K562 (cell line): Measurements from ENCODE around the gene FGFRL1. TPM values are rescaled to one million over a fixed set of nuclear protein-coding genes. Genes with fewer than 3 reads are reported as not detected.

Experiments
- ATAC-seq: fragments of 200-7000 bp; cut with Tn5 transposase; 3 replicates; pipeline ENCODE4 v1.9.1; 2020; ENCODE audit warnings: moderate library complexity
- BruUV-seq: library from RNA; stranded (reverse); fragments of 400-500 nt; replicated peaks from 2 replicates; lab custom pipeline; 2021; lab: Mats Ljungman, UMichigan
- CTCF ChIA-PET: fragments of 300-600 bp; formaldehyde crosslinking; extraction: SDS; loops from one replicate; lab custom pipeline; 2021; ENCODE audit warnings: low intra/inter-chr PET ratio; lab: Yijun Ruan, JAX
- POLR2A ChIA-PET: fragments of 300-600, 350-650 bp; sonication (Branson Sonifier 250); formaldehyde crosslinking; extraction: SDS; loops from one replicate; lab custom pipeline; 2021; ENCODE audit warnings: antibody characterized with exemption, inconsistent platforms; lab: Yijun Ruan, JAX
- DNase-seq, 4 experiments: peaks; one replicate each; pipeline versions ENCODE4 v3.0.0 to v3.0.0-alpha.2; 2011 to 2018; ENCODE audit warnings: low spot score in 3 of 4, mixed read lengths in 3 of 4; ENCODE audit errors: extremely low read depth in 1 of 4
- FAIRE-seq: peaks from 2 replicates; lab custom pipeline; 2011; peaks lifted over from hg19 to GRCh38; lab: Jason Lieb, UNC
- H2AFZ ChIP-seq: 2 replicates; pipeline ENCODE4 v1.6.0; 2011; ENCODE audit warnings: low read depth, low read length, control low read depth, inconsistent platforms
- H3K27ac ChIP-seq: fragments of 200-600 bp; 3 replicates; pipeline ENCODE4 v1.8.0; 2011; ENCODE audit warnings: low read depth, mild to moderate bottlenecking, control low read depth, inconsistent platforms, low read length, moderate library complexity, mixed read lengths; ENCODE audit errors: extremely low read depth
- H3K27me3 ChIP-seq, 2 experiments: fragments of 300-600 bp in 1 of 2; 2 replicates in 1 of 2; 3 replicates in 1 of 2; pipeline versions ENCODE4 v1.6.0 to v1.8.0; 2011; ENCODE audit warnings: inconsistent platforms in 2 of 2, low read length in 2 of 2, mild to moderate bottlenecking in 1 of 2, mixed read lengths in 1 of 2, moderate library complexity in 1 of 2; ENCODE audit not compliant: control insufficient read depth in 2 of 2, insufficient read depth in 2 of 2
- H3K36me3 ChIP-seq: fragments of 300-600 bp; 3 replicates; pipeline ENCODE4 v1.8.0; 2011; ENCODE audit warnings: mild to moderate bottlenecking, low read length, inconsistent platforms; ENCODE audit not compliant: control insufficient read depth, insufficient read depth
- H3K4me1 ChIP-seq, 2 experiments: fragments of 200-600 bp in 1 of 2; replicated peaks in 1 of 2; 2 replicates in 1 of 2; 3 replicates in 1 of 2; pipeline versions ENCODE4 v1.5.1 to v1.8.0; 2011; ENCODE audit warnings: inconsistent platforms in 2 of 2, low read length in 2 of 2, mild to moderate bottlenecking in 1 of 2, mixed read lengths in 1 of 2, moderate library complexity in 1 of 2; ENCODE audit not compliant: control insufficient read depth in 2 of 2, insufficient read depth in 2 of 2
- H3K4me2 ChIP-seq: 2 replicates; pipeline ENCODE4 v1.6.1; 2011; ENCODE audit warnings: low read length, control low read depth, inconsistent platforms, mixed read lengths; ENCODE audit not compliant: insufficient read depth
- H3K4me3 ChIP-seq: fragments of 200-600 bp; sonication (generic), shearing (Covaris generic); 2 replicates; pipeline ENCODE4 v1.5.1; 2016; ENCODE audit warnings: control low read depth, inconsistent platforms
- H3K79me2 ChIP-seq: fragments of 200-600 bp; 3 replicates; pipeline ENCODE4 v1.8.0; 2011; ENCODE audit warnings: low read length, inconsistent platforms; ENCODE audit not compliant: control insufficient read depth, insufficient read depth
- H3K9ac ChIP-seq, 2 experiments: 2 replicates each; pipeline versions ENCODE4 v1.6.0 to v1.6.1; 2011; ENCODE audit warnings: low read depth in 2 of 2, low read length in 2 of 2, control low read depth in 1 of 2, inconsistent platforms in 1 of 2, mild to moderate bottlenecking in 1 of 2, mixed read lengths in 1 of 2; ENCODE audit not compliant: insufficient read depth in 1 of 2
- H3K9me1 ChIP-seq: one replicate; pipeline ENCODE4 v1.6.0; 2011; ENCODE audit warnings: inconsistent platforms, mild to moderate bottlenecking, low read length, moderate library complexity; ENCODE audit not compliant: control insufficient read depth, insufficient read depth
- H3K9me3 ChIP-seq: replicated peaks from 2 replicates; pipeline ENCODE4 v1.5.1; 2011; ENCODE audit warnings: low read depth, low read length, inconsistent platforms; ENCODE audit not compliant: control insufficient read depth, insufficient read depth
- H4K20me1 ChIP-seq: replicated peaks from 2 replicates; pipeline ENCODE4 v1.6.1; 2011; ENCODE audit warnings: low read length, inconsistent platforms, mixed read lengths; ENCODE audit not compliant: control insufficient read depth, insufficient read depth
- DDX20 ChIP-seq: fragments of 450-650 bp; IDR thresholded peaks from 2 replicates; pipeline ENCODE4 v1.6.1; 2016; ENCODE audit warnings: missing genetic modification characterization, low read depth, mild to moderate bottlenecking, missing compliant biosample characterization, moderate library complexity
- ELF1 ChIP-seq: fragments of 200-800 bp; sonication (Bioruptor generic); IDR thresholded peaks from 2 replicates; pipeline ENCODE4 v1.6.1; 2016; ENCODE audit warnings: missing genetic modification characterization, missing compliant biosample characterization
- FIP1L1 ChIP-seq: fragments of 200-400 bp; formaldehyde crosslinking; IDR thresholded peaks from 2 replicates; pipeline ENCODE4 v1.6.1; 2018; ENCODE audit warnings: mild to moderate bottlenecking, low read depth, low read length; ENCODE audit not compliant: poor library complexity, severe bottlenecking
- FOXA1 ChIP-seq: fragments of 450-650 bp; IDR thresholded peaks from 2 replicates; pipeline ENCODE4 v1.6.1; 2016; ENCODE audit warnings: mild to moderate bottlenecking, borderline replicate concordance
- HNRNPK ChIP-seq: fragments of 200-400 bp; formaldehyde crosslinking; IDR thresholded peaks from one replicate; pipeline ENCODE4 v1.6.1; 2018; ENCODE audit warnings: mild to moderate bottlenecking, low read depth, low read length; ENCODE audit not compliant: poor library complexity, severe bottlenecking
- KDM5B ChIP-seq: fragments of 200-600 bp; sonication (generic); IDR thresholded peaks from 2 replicates; pipeline ENCODE4 v1.6.1; 2012; ENCODE audit warnings: low read depth, mild to moderate bottlenecking, moderate library complexity, low read length, control low read depth, inconsistent platforms; ENCODE audit not compliant: insufficient replicate concordance
- L3MBTL2 ChIP-seq: fragments of 450-650 bp; IDR thresholded peaks from 2 replicates; pipeline ENCODE4 v1.6.1; 2016; ENCODE audit warnings: mild to moderate bottlenecking, moderate library complexity
- MCM2 ChIP-seq: fragments of 450-650 bp; IDR thresholded peaks from 2 replicates; pipeline ENCODE4 v1.6.1; 2017; ENCODE audit warnings: low read depth, mild to moderate bottlenecking
- MXI1 ChIP-seq: IDR thresholded peaks from 2 replicates; pipeline ENCODE4 v1.6.1; 2011; ENCODE audit warnings: low read depth, mild to moderate bottlenecking, improper control_type of control experiment, low read length
- RBM15 ChIP-seq: fragments of 200-400 bp; formaldehyde crosslinking; IDR thresholded peaks from 2 replicates; pipeline ENCODE4 v1.6.1; 2018; ENCODE audit warnings: mild to moderate bottlenecking, low read length, moderate library complexity; ENCODE audit not compliant: insufficient read depth
- SP2 ChIP-seq: IDR thresholded peaks from 2 replicates; pipeline ENCODE4 v1.6.1; 2011; ENCODE audit warnings: mild to moderate bottlenecking, low read depth, low read length, moderate library complexity; ENCODE audit not compliant: poor library complexity, severe bottlenecking; ENCODE audit errors: extremely low read depth
- ZNF134 ChIP-seq: fragments of 250-450 bp; sonication (Bioruptor Pico); conservative IDR thresholded peaks from 2 replicates; pipeline ENCODE4 v1.4.0; 2020
- ZNF324 ChIP-seq: fragments of 250-450 bp; sonication (Bioruptor Pico); IDR thresholded peaks from 2 replicates; pipeline ENCODE4 v1.4.0; 2020; ENCODE audit warnings: mild to moderate bottlenecking
- WGBS: fragments of 100-300 bp; shearing (Covaris generic); methylation state at CpG from one replicate; pipeline ENCODE4 v1.1.6; 2016; ENCODE audit warnings: low coverage, mixed read lengths; ENCODE audit not compliant: insufficient coverage; ENCODE audit errors: missing lambda C conversion rate; 5-methylcytosine and 5-hydroxymethylcytosine counted together
- in situ Hi-C: fragments of 300-500 bp; cut with MboI; formaldehyde crosslinking; loops from 4 replicates; pipeline ENCODE4 v1.15.0; 2018; ENCODE audit warnings: inconsistent platforms, mixed read lengths
- intact Hi-C: fragments of 100-400 bp; cut with micrococcal nuclease; formaldehyde crosslinking; loops from 2 replicates; pipeline ENCODE4 v1.14.2; 2022
- polyA plus RNA-seq, 8 experiments: library from polyadenylated mRNA; depleted of rRNA in 4 of 8; stranded (reverse) in 5 of 8; unstranded in 3 of 8; fragments of >200 nt; fragmentation: Nextera tagmentation in 2 of 8; fragmentation: Illumina TruSeq in 1 of 8; extraction: Ambion mirVana in 2 of 8; extraction: Trizol in 1 of 8; gene quantifications; 2 replicates each; pipeline versions ENCODE4 v1.2.1 to v1.2.3, GENCODE V29; 2011 to 2014; ENCODE audit warnings: inconsistent platforms in 1 of 8, missing spikeins in 1 of 8
- total RNA-seq, 7 experiments: library from RNA; depleted of rRNA in 6 of 7; stranded (reverse); fragments of >200 nt in 6 of 7; fragmentation: Illumina TruSeq in 2 of 7; extraction: Trizol in 2 of 7; gene quantifications; 2 replicates each; pipeline versions ENCODE4 v1.2.1 to v1.2.3, GENCODE V29; 2011 to 2021; ENCODE audit warnings: low replicate concordance in 1 of 7
- TF ChIP-seq, protein P1 (sequence below): sonication (generic); formaldehyde crosslinking; IDR thresholded peaks from 2 replicates; pipeline ENCODE4 v1.8.0; 2023; ENCODE audit warnings: mild to moderate bottlenecking, missing genetic modification reagents
- TF ChIP-seq, protein P2 (sequence below): fragments of 450-650 bp; IDR thresholded peaks from 2 replicates; pipeline ENCODE4 v1.7.1; 2018; ENCODE audit warnings: mild to moderate bottlenecking, low read depth; ENCODE audit not compliant: partially characterized antibody

FGFRL1 gene
- total and polyA plus RNA-seq, 9 of the 15 experiments (the other 6 are each of a cell fraction or from before 2014, with no cell fraction given), result 0.34 to 49.9 (median 14.6) TPM

DNA sequence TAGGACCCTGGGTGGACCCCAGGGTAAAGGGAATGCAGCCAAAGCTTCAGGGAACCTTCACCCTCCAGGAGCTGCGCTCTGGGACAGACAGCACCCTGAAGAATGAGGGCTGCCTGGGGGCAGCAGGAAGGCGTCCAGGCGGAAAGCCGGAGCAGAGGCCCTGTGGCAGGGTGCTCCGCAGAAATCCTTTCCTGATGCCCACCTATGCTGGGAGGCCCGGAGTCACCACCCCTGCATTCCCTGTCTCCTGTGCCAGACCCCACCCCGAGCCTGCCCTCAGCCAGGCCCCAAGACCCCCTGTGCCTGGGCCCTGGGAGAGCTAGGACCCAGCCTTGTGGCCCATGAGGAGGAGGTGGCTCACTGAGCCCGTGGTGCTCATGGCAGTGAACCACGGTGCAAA is 36.8 kb upstream of the FGFRL1 start:
- POLR2A ChIA-PET, result interaction anchor here (0.8 kb wide), 1 partner anchor 9 kb away, joined by 3 read pairs; no protein-coding TSS in a partner anchor

More for the DNA sequence above, 36.8 kb upstream of the FGFRL1 start:
- intact Hi-C loops, result no loop called here
- H3K9me1 ChIP-seq, result no peaks in the 10 kb centered on the region
- FAIRE-seq, result no peak
- no peak overlapping the region for H2AFZ ChIP-seq
- no peak for DNase-seq
- peaks cover 3% of the 10 kb centered on the region; the same call in 1 of the 3 replicates for H3K36me3 ChIP-seq
- peaks cover 10% of the 10 kb centered on the region; the same call in 2 of the 3 replicates for H3K79me2 ChIP-seq
- H3K4me3 ChIP-seq, result no peak overlapping the region
- no peak overlapping the region for H3K4me2 ChIP-seq
- H3K4me1 ChIP-seq, result peaks cover 6 to 58% of the 10 kb centered on the region in 2 experiments
- in situ Hi-C loops, result no loop called here
- CTCF ChIA-PET, result no interaction called here
- no peak for ATAC-seq
- H3K27ac ChIP-seq, result no peak overlapping the region
- H3K9ac ChIP-seq, result peak overlapping the region in 1 of 2 experiments; percentile 98; a peak in 2 of 4 replicates
- H3K9me3 ChIP-seq, result no peaks in the 10 kb centered on the region
- H4K20me1 ChIP-seq, result no peaks in the 10 kb centered on the region; the same call in 1 of the 2 replicates
- no TSS peak for BruUV-seq
- WGBS, result 83% methylated on average over 8 of the region's 9 CpGs
- H3K27me3 ChIP-seq, result no peaks in the 10 kb centered on the region
- TF ChIP-seq FIP1L1 (no peak), ZNF134 (CRISPR knock-in tag) (no peak), FOXA1 (no peak), KDM5B (no peak), RBM15 (no peak), MXI1 (no peak), HNRNPK (no peak), SP2 (no peak), ELF1 (tag) (no peak), L3MBTL2 (no peak), MCM2 (no peak), DDX20 (tag) (no peak), ZNF324 (CRISPR knock-in tag) (no peak)
- TF ChIP-seq, protein P1, sequence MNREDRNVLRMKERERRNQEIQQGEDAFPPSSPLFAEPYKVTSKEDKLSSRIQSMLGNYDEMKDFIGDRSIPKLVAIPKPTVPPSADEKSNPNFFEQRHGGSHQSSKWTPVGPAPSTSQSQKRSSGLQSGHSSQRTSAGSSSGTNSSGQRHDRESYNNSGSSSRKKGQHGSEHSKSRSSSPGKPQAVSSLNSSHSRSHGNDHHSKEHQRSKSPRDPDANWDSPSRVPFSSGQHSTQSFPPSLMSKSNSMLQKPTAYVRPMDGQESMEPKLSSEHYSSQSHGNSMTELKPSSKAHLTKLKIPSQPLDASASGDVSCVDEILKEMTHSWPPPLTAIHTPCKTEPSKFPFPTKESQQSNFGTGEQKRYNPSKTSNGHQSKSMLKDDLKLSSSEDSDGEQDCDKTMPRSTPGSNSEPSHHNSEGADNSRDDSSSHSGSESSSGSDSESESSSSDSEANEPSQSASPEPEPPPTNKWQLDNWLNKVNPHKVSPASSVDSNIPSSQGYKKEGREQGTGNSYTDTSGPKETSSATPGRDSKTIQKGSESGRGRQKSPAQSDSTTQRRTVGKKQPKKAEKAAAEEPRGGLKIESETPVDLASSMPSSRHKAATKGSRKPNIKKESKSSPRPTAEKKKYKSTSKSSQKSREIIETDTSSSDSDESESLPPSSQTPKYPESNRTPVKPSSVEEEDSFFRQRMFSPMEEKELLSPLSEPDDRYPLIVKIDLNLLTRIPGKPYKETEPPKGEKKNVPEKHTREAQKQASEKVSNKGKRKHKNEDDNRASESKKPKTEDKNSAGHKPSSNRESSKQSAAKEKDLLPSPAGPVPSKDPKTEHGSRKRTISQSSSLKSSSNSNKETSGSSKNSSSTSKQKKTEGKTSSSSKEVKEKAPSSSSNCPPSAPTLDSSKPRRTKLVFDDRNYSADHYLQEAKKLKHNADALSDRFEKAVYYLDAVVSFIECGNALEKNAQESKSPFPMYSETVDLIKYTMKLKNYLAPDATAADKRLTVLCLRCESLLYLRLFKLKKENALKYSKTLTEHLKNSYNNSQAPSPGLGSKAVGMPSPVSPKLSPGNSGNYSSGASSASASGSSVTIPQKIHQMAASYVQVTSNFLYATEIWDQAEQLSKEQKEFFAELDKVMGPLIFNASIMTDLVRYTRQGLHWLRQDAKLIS, result no peak
- TF ChIP-seq, protein P2, sequence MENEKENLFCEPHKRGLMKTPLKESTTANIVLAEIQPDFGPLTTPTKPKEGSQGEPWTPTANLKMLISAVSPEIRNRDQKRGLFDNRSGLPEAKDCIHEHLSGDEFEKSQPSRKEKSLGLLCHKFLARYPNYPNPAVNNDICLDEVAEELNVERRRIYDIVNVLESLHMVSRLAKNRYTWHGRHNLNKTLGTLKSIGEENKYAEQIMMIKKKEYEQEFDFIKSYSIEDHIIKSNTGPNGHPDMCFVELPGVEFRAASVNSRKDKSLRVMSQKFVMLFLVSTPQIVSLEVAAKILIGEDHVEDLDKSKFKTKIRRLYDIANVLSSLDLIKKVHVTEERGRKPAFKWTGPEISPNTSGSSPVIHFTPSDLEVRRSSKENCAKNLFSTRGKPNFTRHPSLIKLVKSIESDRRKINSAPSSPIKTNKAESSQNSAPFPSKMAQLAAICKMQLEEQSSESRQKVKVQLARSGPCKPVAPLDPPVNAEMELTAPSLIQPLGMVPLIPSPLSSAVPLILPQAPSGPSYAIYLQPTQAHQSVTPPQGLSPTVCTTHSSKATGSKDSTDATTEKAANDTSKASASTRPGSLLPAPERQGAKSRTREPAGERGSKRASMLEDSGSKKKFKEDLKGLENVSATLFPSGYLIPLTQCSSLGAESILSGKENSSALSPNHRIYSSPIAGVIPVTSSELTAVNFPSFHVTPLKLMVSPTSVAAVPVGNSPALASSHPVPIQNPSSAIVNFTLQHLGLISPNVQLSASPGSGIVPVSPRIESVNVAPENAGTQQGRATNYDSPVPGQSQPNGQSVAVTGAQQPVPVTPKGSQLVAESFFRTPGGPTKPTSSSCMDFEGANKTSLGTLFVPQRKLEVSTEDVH, result no peak
